DMS114 treated with DMSO at 0.1 percent for 48 hours (cell line): ENCODE data around the gene SCN4A.
A peak's percentile ranks its signal among the peaks of the same experiment; 100 is the strongest.

ENCODE experiments used
- DNase-seq: peaks from one replicate; lab custom pipeline; 2025; ENCODE audit not compliant: unreplicated experiment; lab: John Stamatoyannopoulos, UW

The SCN4A gene

GRCh38 chr17:64002658-64003525 is 30.2 kb upstream of the SCN4A start:
- no peak for DNase-seq

- no peak for DNase-seq
Measured at GRCh38 chr17:64001763-64002529, 29.2 kb upstream of the SCN4A start.

- no peak for DNase-seq
Measured at GRCh38 chr17:64001091-64001579, 28.4 kb upstream of the SCN4A start.

- no peak for DNase-seq
Measured at GRCh38 chr17:63999680-64000531, 27.2 kb upstream of the SCN4A start.

GRCh38 chr17:63998721-63999679 is 26.3 kb upstream of the SCN4A start:
- DNase-seq, result no peak

GRCh38 chr17:63998050-63998720 is 25.5 kb upstream of the SCN4A start, which contains the start of gene PRR29:
PRR29 (plus strand) TSS chr17:63998351; CDS start chr17:63998365, 14 bp downstream.
- peak; percentile 23 for DNase-seq

- no peak for DNase-seq
Measured at GRCh38 chr17:63997341-63998048, 24.8 kb upstream of the SCN4A start.

- DNase-seq, result no peak
Measured at GRCh38 chr17:63996430-63997182, 23.9 kb upstream of the SCN4A start.

GRCh38 chr17:63995626-63996025 is 22.9 kb upstream of the SCN4A start:
- DNase-seq, result no peak

GRCh38 chr17:63993368-63993985 is 20.8 kb upstream of the SCN4A start:
- DNase-seq, result no peak

- DNase-seq, result no peak
Measured at GRCh38 chr17:63991611-63992010, 18.9 kb upstream of the SCN4A start.

- no peak for DNase-seq
Measured at GRCh38 chr17:63989622-63990345, 17.1 kb upstream of the SCN4A start.

- DNase-seq, result no peak
Measured at GRCh38 chr17:63988741-63989621, 16.3 kb upstream of the SCN4A start.

- DNase-seq, result no peak
Measured at GRCh38 chr17:63988127-63988478, 15.4 kb upstream of the SCN4A start.

- DNase-seq, result no peak
Measured at GRCh38 chr17:63987221-63988126, 14.8 kb upstream of the SCN4A start.
